ENCODE measurements around the gene EIF3A. TPM values are rescaled to one million over a fixed set of nuclear protein-coding genes. Genes with fewer than 3 reads are reported as not detected.

EIF3A gene
- total and polyA plus RNA-seq, 2 of the 8 experiments (the other 6 are each of a cell fraction or from before 2014, with no cell fraction given): 26.8 to 209 TPM

- TF ChIP-seq, protein P1, sequence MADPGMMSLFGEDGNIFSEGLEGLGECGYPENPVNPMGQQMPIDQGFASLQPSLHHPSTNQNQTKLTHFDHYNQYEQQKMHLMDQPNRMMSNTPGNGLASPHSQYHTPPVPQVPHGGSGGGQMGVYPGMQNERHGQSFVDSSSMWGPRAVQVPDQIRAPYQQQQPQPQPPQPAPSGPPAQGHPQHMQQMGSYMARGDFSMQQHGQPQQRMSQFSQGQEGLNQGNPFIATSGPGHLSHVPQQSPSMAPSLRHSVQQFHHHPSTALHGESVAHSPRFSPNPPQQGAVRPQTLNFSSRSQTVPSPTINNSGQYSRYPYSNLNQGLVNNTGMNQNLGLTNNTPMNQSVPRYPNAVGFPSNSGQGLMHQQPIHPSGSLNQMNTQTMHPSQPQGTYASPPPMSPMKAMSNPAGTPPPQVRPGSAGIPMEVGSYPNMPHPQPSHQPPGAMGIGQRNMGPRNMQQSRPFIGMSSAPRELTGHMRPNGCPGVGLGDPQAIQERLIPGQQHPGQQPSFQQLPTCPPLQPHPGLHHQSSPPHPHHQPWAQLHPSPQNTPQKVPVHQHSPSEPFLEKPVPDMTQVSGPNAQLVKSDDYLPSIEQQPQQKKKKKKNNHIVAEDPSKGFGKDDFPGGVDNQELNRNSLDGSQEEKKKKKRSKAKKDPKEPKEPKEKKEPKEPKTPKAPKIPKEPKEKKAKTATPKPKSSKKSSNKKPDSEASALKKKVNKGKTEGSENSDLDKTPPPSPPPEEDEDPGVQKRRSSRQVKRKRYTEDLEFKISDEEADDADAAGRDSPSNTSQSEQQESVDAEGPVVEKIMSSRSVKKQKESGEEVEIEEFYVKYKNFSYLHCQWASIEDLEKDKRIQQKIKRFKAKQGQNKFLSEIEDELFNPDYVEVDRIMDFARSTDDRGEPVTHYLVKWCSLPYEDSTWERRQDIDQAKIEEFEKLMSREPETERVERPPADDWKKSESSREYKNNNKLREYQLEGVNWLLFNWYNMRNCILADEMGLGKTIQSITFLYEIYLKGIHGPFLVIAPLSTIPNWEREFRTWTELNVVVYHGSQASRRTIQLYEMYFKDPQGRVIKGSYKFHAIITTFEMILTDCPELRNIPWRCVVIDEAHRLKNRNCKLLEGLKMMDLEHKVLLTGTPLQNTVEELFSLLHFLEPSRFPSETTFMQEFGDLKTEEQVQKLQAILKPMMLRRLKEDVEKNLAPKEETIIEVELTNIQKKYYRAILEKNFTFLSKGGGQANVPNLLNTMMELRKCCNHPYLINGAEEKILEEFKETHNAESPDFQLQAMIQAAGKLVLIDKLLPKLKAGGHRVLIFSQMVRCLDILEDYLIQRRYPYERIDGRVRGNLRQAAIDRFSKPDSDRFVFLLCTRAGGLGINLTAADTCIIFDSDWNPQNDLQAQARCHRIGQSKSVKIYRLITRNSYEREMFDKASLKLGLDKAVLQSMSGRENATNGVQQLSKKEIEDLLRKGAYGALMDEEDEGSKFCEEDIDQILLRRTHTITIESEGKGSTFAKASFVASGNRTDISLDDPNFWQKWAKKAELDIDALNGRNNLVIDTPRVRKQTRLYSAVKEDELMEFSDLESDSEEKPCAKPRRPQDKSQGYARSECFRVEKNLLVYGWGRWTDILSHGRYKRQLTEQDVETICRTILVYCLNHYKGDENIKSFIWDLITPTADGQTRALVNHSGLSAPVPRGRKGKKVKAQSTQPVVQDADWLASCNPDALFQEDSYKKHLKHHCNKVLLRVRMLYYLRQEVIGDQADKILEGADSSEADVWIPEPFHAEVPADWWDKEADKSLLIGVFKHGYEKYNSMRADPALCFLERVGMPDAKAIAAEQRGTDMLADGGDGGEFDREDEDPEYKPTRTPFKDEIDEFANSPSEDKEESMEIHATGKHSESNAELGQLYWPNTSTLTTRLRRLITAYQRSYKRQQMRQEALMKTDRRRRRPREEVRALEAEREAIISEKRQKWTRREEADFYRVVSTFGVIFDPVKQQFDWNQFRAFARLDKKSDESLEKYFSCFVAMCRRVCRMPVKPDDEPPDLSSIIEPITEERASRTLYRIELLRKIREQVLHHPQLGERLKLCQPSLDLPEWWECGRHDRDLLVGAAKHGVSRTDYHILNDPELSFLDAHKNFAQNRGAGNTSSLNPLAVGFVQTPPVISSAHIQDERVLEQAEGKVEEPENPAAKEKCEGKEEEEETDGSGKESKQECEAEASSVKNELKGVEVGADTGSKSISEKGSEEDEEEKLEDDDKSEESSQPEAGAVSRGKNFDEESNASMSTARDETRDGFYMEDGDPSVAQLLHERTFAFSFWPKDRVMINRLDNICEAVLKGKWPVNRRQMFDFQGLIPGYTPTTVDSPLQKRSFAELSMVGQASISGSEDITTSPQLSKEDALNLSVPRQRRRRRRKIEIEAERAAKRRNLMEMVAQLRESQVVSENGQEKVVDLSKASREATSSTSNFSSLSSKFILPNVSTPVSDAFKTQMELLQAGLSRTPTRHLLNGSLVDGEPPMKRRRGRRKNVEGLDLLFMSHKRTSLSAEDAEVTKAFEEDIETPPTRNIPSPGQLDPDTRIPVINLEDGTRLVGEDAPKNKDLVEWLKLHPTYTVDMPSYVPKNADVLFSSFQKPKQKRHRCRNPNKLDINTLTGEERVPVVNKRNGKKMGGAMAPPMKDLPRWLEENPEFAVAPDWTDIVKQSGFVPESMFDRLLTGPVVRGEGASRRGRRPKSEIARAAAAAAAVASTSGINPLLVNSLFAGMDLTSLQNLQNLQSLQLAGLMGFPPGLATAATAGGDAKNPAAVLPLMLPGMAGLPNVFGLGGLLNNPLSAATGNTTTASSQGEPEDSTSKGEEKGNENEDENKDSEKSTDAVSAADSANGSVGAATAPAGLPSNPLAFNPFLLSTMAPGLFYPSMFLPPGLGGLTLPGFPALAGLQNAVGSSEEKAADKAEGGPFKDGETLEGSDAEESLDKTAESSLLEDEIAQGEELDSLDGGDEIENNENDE (IDR thresholded peaks at IDR 0.05; ENCODE audit: insufficient replicate concordance, low read length): no peak
Measured at GRCh38 chr10:118994321-118994720, 86.3 kb downstream of the EIF3A start (continued).
